Measurements from ENCODE around the gene ADAT3.

GRCh38 chr19:1907563-1908363 is 2.6 kb downstream of the ADAT3 start:
- TF ChIP-seq, protein P1, sequence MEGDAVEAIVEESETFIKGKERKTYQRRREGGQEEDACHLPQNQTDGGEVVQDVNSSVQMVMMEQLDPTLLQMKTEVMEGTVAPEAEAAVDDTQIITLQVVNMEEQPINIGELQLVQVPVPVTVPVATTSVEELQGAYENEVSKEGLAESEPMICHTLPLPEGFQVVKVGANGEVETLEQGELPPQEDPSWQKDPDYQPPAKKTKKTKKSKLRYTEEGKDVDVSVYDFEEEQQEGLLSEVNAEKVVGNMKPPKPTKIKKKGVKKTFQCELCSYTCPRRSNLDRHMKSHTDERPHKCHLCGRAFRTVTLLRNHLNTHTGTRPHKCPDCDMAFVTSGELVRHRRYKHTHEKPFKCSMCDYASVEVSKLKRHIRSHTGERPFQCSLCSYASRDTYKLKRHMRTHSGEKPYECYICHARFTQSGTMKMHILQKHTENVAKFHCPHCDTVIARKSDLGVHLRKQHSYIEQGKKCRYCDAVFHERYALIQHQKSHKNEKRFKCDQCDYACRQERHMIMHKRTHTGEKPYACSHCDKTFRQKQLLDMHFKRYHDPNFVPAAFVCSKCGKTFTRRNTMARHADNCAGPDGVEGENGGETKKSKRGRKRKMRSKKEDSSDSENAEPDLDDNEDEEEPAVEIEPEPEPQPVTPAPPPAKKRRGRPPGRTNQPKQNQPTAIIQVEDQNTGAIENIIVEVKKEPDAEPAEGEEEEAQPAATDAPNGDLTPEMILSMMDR (IDR thresholded peaks at IDR 0.05; ENCODE audit: insufficient read depth, low read depth, low read length) = no peak
- TF ChIP-seq EZH2 (IDR thresholded peaks at IDR 0.05; ENCODE audit: insufficient read depth, low read length) = no peak
